ENCODE data around the gene VSTM5. TPM values are rescaled to one million over a fixed set of nuclear protein-coding genes. Genes with fewer than 3 reads are reported as not detected.

VSTM5 gene
- total RNA-seq, 3 donors from 2014 or later (not counting 1 experiment from before 2014, with no cell fraction given), result not detected

DNA sequence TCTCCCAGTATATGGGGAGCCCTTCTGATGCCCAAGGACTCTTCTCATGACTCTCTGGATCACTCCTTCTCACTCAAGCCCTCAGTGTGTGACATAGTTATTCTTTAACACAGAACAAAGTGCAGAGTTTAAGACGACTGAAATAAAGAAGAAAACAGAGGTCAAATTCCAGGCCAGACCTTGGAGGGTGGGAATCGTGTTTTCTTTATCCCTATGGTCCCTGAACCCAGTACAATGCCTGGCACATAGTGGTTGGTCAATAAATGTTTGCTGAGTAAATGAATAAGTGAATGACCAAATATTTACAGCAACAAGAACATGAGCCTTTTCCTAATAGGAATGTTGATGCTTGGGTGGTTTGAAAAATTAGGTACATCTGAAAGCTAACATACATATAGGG is 28.8 kb downstream of the VSTM5 start:
- Mint-ChIP-seq H3K4me3 (no peak overlapping the region), H3K27ac (no peak overlapping the region), H3K27me3 (ENCODE audit: low read depth in 2 of 2) (peaks cover 0 to under 1% of the 10 kb centered on the region in 2 donors), H3K4me1 (no peaks in the 10 kb centered on the region), H3K36me3 (no peaks in the 10 kb centered on the region), H3K9me3 (no peaks in the 10 kb centered on the region)
- 84% methylated on average over 2 of the region's 2 CpGs for WGBS (ENCODE audit: insufficient coverage)
- ATAC-seq (no peak), DNase-seq (no peak)
- H3K36me3 ChIP-seq (ENCODE audit: control insufficient read depth, insufficient read depth, low read length), result no peaks in the 10 kb centered on the region
- H3K4me3 ChIP-seq (ENCODE audit: low read length), result no peak overlapping the region
- no peaks in the 10 kb centered on the region for H3K4me1 ChIP-seq (ENCODE audit: control insufficient read depth, insufficient read depth, low read length)
- H3K27ac ChIP-seq (ENCODE audit: low read length), result no peak overlapping the region
- no peak for TF ChIP-seq CTCF (IDR thresholded peaks at IDR 0.05)
- no peaks in the 10 kb centered on the region for H3K9me3 ChIP-seq (ENCODE audit: control insufficient read depth, insufficient read depth, low read length)
- H3K27me3 ChIP-seq (ENCODE audit: control insufficient read depth, insufficient read depth, low read length), result no peaks in the 10 kb centered on the region
- intact Hi-C loops (cut with micrococcal nuclease), result no loop called here

DNA sequence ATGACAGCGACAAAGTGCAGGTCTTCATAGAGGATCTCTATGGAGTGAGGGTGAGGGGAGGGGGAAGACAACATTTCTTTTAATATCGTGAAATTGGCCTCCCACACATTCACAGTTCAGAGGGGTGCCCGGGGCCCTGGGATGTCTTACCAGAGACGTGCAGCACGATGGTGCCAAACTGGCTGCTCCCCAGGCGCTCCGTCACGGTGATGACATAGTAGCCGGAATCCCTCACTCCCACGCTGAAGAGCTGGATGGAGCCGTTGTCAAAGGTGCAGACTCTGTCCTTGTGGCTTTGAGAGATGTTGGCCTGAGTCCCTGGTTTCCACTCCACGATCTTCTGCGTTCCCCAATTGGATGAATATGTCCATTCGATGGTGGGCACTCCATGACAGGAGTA is 29.6 kb downstream of the VSTM5 start:
- H3K9me3 ChIP-seq (ENCODE audit: control insufficient read depth, insufficient read depth, low read length), result no peaks in the 10 kb centered on the region
- intact Hi-C loops (cut with micrococcal nuclease), result no loop called here

GRCh38 chr11:93819966-93820695 is 30.3 kb downstream of the VSTM5 start:
- H3K27me3 ChIP-seq (ENCODE audit: control insufficient read depth, insufficient read depth, low read length), result no peaks in the 10 kb centered on the region
- Mint-ChIP-seq H3K27ac (no peak overlapping the region), H3K36me3 (no peaks in the 10 kb centered on the region), H3K4me1 (no peaks in the 10 kb centered on the region), H3K27me3 (ENCODE audit: low read depth in 2 of 2) (no peaks in the 10 kb centered on the region), H3K4me3 (no peak overlapping the region), H3K9me3 (no peaks in the 10 kb centered on the region)
- no peak for ATAC-seq
- no peak for TF ChIP-seq CTCF (IDR thresholded peaks at IDR 0.05)
- H3K9me3 ChIP-seq (ENCODE audit: control insufficient read depth, insufficient read depth, low read length), result no peaks in the 10 kb centered on the region
- WGBS (ENCODE audit: insufficient coverage), result 93% methylated on average over 8 of the region's 8 CpGs
- intact Hi-C loops (cut with micrococcal nuclease), result no loop called here
- no peak for DNase-seq
- H3K27ac ChIP-seq (ENCODE audit: low read length), result no peak overlapping the region
- H3K4me1 ChIP-seq (ENCODE audit: control insufficient read depth, insufficient read depth, low read length), result no peaks in the 10 kb centered on the region
- H3K4me3 ChIP-seq (ENCODE audit: low read length), result no peak overlapping the region
- H3K36me3 ChIP-seq (ENCODE audit: control insufficient read depth, insufficient read depth, low read length), result peaks cover 5% of the 10 kb centered on the region

More for the DNA sequence above, 29.6 kb downstream of the VSTM5 start:
- Mint-ChIP-seq H3K4me3 (no peak overlapping the region), H3K27ac (no peak overlapping the region), H3K36me3 (no peaks in the 10 kb centered on the region), H3K9me3 (no peaks in the 10 kb centered on the region), H3K4me1 (no peaks in the 10 kb centered on the region), H3K27me3 (ENCODE audit: low read depth in 2 of 2) (no peaks in the 10 kb centered on the region)
- DNase-seq (no peak), ATAC-seq (no peak)
- Histone ChIP-seq H3K4me3 (ENCODE audit: low read length) (no peak overlapping the region), H3K36me3 (ENCODE audit: control insufficient read depth, insufficient read depth, low read length) (peaks cover 3% of the 10 kb centered on the region), H3K27ac (ENCODE audit: low read length) (no peak overlapping the region), H3K4me1 (ENCODE audit: control insufficient read depth, insufficient read depth, low read length) (no peaks in the 10 kb centered on the region), H3K27me3 (ENCODE audit: control insufficient read depth, insufficient read depth, low read length) (no peaks in the 10 kb centered on the region)
- 96% methylated on average over 12 of the region's 14 CpGs for WGBS (ENCODE audit: insufficient coverage)
- no peak for TF ChIP-seq CTCF (IDR thresholded peaks at IDR 0.05)
